Left cardiac atrium (tissue), 4 donors: Measurements from ENCODE around the gene TMEM121. TPM values are rescaled to one million over a fixed set of nuclear protein-coding genes. Genes with fewer than 3 reads are reported as not detected.
A peak's percentile ranks its signal among the peaks of the same experiment; 100 is the strongest.
"Not testable (repeated sequence)": the region's sequence is repeated elsewhere in the genome, so short reads cannot be mapped to it uniquely, and the experiment has no call there.

ENCODE experiments used
- ATAC-seq, 2 donors: fragments of 200-7000 bp; cut with Tn5 transposase; one replicate each; pipeline ENCODE4 v1.9.1; 2020; ENCODE audit warnings: mild to moderate bottlenecking in 2 of 2, moderate library complexity in 2 of 2
- DNase-seq: peaks from one replicate; pipeline ENCODE4 v3.0.0-alpha.2; 2020
- intact Hi-C, 2 donors: fragments of 100-400 bp; cut with DNase I; formaldehyde crosslinking; loops; one replicate each; pipeline versions ENCODE4 v1.14.1 to v1.15.1; 2022 to 2023
- total RNA-seq, 2 donors: library from RNA; stranded (reverse); fragmentation: NEBNext Ultra II Directional; extraction: Animal tissue kit (Norgen Biotek cat#: 25700); gene quantifications; one replicate each; pipeline ENCODE4 v1.2.1, GENCODE V29; 2021
- donor health status: DM: no; HTN: yes; CAD: no.
- donor health status: DM: no; HTN: yes; CAD: no; lungs with severe emphysema.
- donor health status: DM: yes; HTN: yes; CAD: no.
- donor health status: Dilated cardiomyopathy.

The TMEM121 gene
- total RNA-seq, 2 donors from 2014 or later: 2.2 to 2.7 TPM

DNA sequence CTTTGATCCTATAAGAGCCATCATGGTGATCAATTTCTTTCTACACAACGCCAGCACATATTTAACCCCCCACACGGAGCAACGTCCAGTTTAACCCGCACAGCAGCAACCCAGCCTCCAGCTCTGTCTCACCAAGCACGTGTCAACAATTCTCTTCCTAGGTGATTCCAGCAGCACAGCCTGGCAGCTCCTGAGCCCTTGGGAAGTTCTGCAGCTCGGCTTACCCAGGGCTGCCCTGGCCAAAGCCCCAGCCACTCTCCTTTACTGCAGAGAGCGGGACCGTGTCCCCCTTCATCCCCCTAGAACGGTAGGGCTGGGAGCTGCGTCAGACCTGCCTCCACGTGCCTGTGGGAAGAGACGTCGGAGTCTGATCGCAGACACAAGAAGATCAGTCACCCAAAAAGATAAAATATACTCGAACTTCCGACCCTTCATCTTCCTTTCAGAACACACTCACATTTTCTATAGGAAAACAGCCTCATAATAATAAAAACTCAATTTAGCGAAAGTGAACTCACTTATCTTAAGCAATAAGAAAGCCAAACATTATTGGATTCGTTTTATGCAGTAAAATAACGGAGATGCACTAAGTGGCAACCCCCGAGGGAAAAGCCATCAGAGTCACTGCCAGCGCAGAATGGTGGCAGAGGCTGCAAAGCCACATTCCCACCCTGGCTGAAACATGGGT lies 7.6 kb downstream of the TMEM121 start:
- intact Hi-C loops: loop anchor here in 1 of 2 donors (10.0 kb wide), 1 partner anchor 159 kb away; no protein-coding TSS in a partner anchor
- DNase-seq: no peak
- ATAC-seq: no peak

DNA sequence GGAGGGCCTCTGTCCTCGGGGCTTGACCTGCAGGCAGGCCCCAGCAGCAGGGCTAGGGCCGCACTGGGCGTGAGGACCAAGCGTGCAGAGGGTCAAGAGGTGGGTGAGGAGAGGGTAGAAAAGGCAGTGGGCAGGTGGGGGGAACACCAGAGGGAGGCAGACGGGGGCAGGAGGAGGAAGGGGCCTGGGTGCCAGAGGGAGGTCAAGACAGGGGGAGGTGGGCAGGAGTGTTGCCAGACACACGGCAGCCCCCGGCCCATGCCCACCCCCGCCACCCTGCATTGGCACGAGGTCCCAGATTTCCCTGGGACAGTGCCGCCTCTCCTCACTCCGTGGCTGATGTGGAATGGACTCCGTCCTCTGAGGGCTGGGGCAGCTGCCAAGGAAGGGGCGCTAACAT lies 8.2 kb downstream of the TMEM121 start:
- ATAC-seq: no peak
- intact Hi-C loops: loop anchor here in 1 of 2 donors (10.0 kb wide), 1 partner anchor 160 kb away; no protein-coding TSS in a partner anchor
- DNase-seq: no peak

DNA sequence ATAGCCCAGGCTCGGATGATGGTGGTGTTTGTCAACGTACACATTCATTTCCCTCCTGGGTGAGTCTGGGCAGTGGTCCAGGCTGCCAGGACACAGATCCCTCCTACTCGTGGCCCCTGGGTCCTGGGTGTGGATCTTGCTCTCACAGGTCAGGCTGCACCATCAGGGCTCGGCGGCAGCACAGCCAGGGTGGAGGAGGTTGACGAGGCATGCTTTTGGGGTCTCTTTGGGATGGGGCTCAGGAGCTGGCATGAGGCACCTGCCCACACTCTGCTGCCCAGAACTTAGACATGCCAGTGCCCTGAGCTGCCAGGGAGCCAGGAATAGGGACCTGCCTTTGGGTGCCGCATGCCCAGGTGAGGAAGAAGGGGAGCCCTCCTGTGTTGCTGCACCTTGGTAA lies 9.7 kb downstream of the TMEM121 start:
- intact Hi-C loops: loop anchor here in 1 of 2 donors (10.0 kb wide), 1 partner anchor 161 kb away; no protein-coding TSS in a partner anchor
- DNase-seq: no peak
- no peak for ATAC-seq

DNA sequence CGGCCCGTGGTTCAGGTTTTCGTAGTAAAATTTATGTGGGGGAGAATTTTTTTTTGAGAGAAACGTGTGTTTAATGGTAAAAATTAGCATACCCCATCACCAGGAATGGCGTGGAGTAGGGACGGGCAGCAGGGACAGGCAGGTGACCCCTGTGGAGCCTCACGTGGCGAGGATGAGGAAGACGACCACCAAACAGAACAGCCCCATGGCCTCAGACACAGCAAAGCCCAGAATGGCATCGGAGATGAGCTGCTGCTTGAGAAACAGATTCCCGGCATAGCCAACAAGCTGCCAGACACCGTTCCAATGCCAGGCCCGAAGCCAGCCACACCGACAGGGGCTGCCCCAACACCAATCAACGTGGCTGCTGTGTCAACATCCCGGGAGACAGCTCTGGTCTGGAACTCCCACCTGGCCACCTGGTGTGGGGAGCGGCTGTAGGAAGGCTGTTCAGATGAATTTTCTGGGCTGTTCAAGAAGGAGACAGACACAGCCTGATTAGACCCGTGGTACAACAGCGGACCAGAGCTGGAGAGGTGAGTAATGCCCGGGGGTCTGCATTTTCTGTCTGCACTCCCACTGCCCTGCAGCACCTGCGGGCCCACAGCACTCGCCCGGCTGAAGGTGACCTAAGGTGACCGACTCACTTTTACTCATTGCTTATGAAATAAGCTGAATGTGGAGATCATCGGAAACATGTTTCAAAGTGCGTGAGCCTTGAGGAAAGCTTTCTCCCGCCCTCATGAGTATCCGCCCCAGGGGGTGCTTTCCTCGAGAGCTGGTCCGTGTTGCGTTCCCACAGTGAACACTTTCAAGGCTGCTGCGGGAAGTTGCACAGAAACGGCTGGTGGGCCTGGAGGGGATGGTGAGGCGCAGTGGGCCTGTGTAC lies 10.6 kb downstream of the TMEM121 start:
- ATAC-seq (no peak), DNase-seq (no peak)
- intact Hi-C loops: loop anchor here in 1 of 2 donors (10.0 kb wide), 1 partner anchor 162 kb away; no protein-coding TSS in a partner anchor

DNA sequence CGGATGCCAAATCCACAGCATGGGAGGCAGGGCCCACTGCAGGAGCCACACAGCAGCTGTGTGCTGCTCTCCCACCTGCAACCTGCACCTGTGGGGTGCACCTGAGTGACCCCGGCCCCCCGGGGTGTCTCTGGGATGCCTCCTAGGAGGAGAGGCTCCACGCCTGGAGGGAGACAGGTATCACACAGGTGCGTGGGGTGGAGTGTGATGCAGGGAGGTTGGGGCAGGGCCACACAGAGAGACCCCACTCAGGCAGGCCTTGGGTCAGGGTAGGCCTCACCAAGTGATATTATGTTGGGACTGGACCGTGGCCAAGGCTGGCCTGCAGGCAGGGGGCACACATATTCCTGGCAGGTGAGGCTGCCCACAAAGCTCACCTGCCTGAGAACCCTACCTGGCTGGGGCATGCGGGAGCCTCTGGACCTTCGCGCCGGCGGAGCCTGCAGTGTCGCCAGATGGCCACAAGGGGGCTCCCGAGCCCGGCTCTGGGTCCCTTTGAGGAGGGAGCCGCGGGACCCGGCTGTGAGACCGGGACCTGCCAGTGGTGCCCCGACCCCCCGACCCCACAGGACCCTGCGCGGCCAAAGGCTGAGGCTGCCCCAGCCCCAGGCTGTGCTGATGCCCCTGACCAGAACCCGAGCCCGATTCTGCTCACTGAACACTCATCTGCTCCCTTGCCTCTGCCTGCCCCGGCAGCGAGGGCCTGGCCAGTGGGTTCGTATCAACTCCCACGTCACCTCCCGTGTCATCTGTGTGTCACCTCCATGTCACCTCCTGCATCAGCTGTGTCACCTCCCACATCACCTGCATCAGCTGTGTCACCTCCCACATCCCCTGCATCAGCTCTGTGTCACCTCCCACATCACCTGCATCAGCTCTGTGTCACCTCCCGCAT lies 11.4 kb downstream of the TMEM121 start:
- DNase-seq (peak; percentile 48), ATAC-seq (peak; percentile 71 to 83)
- intact Hi-C loops: loop anchor here in 1 of 2 donors (10.0 kb wide), 1 partner anchor 163 kb away; no protein-coding TSS in a partner anchor

DNA sequence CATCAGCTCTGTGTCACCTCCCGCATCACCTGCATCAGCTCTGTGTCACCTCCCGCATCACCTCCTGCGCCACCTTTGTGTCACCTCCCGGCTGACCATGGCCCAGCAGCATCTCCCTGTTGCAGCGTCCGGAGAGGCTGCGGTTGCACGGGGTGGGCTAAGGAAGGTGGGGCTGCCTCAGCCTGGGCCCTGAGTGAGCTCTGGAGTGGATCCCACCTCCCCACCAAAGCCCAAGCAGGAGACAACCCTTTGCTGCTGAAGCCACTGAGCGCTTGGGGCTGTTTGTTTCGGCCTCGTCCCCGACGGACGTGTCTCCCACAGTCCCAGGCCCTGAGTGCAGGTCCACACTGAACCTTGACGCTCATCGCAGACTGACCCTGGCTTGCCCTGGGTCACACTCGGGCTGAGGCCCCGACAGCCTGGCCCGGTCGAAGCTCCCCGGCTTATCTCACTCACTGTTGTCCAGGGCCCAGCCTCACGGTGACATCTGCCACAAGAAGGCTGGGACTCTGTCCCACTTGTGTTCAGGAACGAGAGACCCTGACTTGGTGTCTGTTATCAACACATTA lies 12.2 kb downstream of the TMEM121 start:
- peak in 1 of 2 donors; percentile 10 for ATAC-seq
- DNase-seq: no peak
- intact Hi-C loops: loop anchor here in 1 of 2 donors (10.0 kb wide), 1 partner anchor 164 kb away; no protein-coding TSS in a partner anchor

DNA sequence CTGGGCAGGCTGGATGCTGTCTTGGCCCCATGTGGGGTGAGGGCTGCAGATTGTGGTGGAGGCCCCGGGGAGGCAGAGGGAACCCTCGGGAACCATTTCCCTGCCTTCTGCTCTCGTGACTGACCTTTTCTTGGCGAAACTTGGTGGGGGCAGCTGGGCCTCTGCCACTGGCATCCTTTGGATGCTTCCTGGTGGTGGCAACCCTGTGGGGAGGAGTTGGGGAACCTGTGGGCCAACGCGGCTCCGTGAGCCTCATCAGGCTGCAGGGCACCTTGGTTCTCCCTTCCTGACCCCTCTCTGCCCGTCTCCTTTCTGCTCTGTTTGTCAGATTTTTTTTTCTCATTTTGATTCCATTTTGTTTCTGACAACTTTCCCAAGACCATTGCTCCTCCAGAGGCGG lies 14.4 kb downstream of the TMEM121 start:
- DNase-seq (no peak), ATAC-seq (no peak)
- intact Hi-C loops: no loop called here

DNA sequence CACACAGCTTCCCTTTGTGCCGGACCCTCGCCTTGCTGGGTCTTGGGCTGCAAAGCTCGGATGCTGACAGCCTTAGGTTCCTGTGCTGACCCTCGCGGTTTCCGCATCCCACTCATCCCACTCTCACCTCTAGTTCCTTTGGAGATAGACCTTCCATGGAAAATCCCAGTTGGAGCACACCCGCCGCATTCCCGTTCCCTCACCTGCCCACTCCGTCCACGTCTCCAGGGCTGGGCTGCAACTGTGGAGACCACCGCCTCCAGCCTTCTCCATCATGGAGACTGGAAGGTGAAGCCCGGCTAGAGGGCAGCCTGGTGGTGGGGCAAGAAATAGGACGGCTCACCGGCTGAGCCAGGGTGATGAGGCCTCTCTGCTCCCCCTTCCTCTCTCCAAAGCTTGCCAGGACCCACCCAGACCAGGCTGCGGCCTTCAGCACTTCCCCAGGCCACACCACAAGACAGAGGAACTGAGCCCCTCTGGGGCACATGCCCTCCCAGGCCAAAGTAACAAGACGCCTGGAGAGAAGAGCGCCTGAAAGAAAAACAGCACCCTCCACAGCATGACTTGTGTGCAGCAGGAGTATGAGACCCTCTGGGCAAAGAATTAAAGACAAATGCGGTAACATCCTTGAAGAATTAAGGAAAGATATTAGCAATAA lies 15.0 kb downstream of the TMEM121 start:
- DNase-seq: no peak
- no peak for ATAC-seq
- intact Hi-C loops: no loop called here

DNA sequence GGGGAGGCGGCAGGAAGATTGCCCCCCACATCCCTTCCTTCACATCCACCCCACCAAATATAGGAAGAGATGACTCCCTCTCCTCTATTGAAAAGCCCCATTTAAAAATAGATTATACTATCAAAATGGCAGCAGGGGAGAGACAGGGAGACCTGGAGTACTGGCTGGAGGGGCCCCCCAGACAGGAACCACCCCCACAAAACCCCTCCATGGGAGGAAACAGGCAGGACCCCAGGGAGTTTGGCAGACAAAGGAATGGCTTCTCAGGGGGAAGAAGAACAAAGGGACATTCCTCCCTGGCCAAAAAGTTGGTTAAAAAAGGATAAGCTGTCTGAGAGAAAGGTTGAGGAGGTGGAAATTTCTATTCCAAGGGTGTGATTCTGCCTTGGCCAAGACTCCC lies 19.3 kb downstream of the TMEM121 start:
- intact Hi-C loops, ATAC-seq, DNase-seq: not testable (repeated sequence)

DNA sequence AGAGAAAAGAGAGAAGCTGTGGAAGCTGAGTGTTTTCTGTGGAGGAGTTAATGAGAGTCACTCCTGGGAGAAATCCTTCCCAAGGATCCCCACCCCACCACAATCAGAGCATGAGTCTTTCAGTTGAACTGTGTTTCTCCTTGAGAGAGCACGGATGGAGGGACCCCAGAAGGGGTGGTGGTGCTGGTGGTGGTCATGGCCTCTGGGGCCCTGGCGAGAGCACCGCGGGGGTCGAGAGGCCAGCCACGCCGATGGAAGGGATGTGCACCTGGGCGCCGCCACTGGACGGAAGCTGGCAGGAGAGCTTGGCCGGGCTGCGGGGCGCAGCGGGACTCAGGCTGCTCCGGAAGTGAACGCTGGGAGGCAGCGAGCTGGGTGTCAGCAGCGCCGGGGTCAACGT lies 20.0 kb downstream of the TMEM121 start:
- peak in 1 of 2 donors; percentile 16 for ATAC-seq

DNA sequence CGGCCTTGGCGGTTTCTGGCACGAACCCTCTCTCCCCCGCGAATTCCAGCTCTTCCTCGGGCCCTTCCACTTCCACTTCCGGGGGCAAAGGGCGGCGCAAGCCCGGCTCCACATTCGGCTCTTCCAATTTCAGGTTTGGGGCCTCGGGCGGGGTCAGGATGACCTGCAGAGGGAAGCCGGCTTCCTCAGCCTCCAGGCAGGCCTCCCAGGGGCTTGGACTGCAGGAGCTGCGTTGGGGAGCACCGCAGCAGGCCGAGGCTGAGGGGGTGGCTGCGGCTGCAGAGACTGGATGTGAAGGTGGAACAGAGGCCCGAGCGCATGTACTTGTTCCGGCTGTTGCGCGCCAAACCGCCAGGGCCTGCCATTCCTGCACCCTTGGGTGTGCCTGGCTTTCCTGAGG lies 20.7 kb downstream of the TMEM121 start:
- DNase-seq, intact Hi-C loops, ATAC-seq: not testable (repeated sequence)

More for the DNA sequence above, 20.0 kb downstream of the TMEM121 start:
- DNase-seq, intact Hi-C loops: not testable (repeated sequence)

DNA sequence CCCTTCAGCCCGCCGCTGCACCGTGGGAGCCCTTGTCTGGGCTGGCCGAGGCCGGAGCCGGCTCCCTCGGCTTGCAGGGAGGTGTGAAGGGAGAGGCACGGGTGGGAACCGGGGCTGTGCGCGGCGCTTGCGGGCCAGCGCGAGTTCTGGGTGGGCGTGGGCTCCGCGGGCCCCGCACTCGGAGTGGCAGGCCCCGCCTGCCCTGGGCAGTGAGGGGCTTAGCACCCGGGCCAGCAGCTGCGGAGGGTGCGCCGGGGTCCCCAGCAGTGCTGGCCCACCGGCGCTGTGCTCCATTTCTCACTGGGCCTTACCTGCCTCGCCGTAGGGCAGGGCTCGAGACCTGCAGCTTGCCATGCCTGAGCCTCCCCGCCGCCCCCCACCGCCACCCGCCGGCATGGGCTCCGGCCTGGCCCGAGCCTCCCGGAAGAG lies 21.4 kb downstream of the TMEM121 start:
- no peak for DNase-seq
- no peak for ATAC-seq
- intact Hi-C loops: no loop called here

DNA sequence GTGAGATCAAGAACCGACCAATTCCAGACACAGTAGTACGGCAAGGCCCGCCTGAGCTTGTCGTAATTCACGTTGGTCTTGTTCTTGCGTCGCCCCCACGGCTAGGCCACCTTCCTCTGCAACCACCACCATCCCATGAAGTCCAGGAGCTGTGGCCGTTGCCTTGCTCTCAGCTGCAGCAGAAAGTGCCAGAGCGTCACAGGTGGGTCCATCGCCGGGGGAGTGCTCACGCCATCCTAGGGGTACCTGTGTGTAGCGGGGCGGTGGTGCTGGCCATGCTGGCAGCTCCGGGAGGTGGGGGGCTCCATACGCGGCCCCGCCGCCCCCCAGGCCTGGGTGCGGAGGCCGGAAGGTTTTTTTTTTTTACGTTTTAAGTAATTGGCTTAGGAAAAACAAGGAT lies 23.1 kb downstream of the TMEM121 start:
- DNase-seq: no peak
- ATAC-seq: no peak
- intact Hi-C loops: no loop called here

DNA sequence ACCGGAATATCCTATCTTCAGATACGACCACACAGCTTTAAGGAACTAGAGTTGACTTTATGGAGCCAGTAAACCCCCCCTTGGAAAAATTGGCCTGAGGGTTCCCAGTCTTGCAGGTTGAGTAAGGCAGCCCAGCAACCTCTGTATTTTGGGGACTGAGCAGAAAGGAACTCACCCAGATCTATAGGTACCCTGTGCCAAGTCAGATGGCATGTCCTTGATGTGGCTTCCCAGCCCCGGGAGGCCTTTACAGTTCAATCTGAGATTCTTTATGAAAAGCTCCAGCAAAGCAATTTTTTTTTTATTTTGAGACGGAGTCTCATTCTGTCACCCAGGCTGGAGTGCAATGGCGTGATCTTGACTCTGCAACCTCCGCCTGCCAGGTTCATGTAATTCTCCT lies 27.6 kb downstream of the TMEM121 start:
- ATAC-seq: no peak
- intact Hi-C loops: loop anchor here in 1 of 2 donors (5.0 kb wide), 1 partner anchor 823 kb away; no protein-coding TSS in a partner anchor
- no peak for DNase-seq

DNA sequence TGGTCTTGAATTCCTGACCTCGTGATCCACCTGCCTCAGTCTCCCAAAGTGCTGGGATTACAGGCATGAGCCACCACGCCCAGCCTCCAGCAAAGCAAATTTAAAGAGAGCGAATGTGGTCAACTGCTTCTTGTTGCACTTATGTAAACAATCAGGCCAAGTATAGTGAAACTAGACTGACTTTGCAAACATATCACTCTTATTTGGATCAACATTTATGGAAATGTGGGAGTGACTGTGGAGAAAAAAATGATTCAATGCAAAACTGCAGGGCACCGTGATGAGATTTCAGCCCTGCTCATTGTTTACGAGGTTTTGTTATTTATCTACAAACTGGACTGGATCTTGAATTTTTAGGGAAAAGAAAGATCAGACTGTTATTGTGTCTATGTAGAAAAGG lies 28.1 kb downstream of the TMEM121 start:
- intact Hi-C loops: loop anchor here in 1 of 2 donors (5.0 kb wide), 1 partner anchor 823 kb away; no protein-coding TSS in a partner anchor
- no peak for ATAC-seq
- no peak for DNase-seq

DNA sequence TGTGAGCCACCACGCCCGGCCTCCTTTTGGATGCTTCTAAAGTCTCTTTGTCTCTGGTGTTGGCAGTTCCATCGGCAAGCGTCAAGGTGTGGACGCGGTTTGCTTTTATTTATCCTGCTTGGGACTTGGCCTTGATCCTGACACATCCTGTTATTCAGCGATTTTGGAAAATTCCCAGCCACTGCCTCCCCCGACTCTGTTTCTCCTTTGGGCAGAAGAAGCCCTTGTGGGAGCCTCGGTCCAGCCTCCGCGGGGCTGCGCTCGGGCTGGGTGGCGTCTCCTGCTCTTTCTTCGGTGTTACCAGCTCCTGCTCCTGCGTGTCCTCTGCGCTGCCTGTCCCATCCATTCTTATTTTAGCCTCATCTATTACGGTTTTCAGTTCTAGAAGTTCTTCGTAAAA lies 31.3 kb downstream of the TMEM121 start:
- DNase-seq, intact Hi-C loops, ATAC-seq: not testable (repeated sequence)

DNA sequence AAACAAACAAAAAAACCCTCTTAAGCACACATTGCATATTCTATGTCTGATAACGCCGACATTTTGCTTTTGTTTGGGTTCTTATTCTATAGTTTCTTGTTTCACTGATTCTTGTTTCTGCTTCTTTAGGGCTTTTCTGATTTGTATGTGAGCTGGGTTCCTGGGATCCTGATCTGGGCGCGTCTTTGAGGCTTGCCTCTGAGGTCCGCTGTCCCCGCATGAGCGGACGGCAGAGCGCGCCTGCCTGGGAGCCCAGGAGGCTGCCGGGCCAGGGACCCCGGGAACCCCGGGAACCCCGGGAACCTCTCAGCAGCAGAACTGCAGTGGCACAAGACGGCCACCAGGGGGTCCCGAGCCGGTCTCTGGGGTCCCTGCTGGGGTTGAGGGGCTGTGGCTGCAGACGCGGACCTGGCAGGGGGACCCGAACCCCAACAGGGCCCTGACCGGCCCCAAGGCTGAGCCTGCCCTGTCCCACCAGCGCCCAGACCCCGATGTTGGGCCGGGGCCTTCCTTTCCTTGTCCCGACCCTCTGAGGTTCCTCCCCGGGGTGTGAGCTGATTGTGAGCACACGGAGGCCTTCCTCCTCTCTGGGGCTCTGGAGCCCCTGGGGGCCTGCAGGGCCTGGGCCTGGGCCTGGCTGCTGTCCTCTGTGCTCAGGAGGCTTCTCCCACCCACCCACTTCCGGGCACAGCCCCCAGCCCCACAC lies 32.2 kb downstream of the TMEM121 start:
- peak in 1 of 2 donors; percentile 24 for ATAC-seq
- DNase-seq, intact Hi-C loops: not testable (repeated sequence)
